Panc1 (cell line): ENCODE measurements around the gene PATJ. TPM values are rescaled to one million over a fixed set of nuclear protein-coding genes. Genes with fewer than 3 reads are reported as not detected.
A peak's percentile ranks its signal among the peaks of the same experiment; 100 is the strongest.

ENCODE experiments used
- ATAC-seq: fragments of 200-7000 bp; cut with Tn5 transposase; 2 replicates; pipeline ENCODE4 v1.9.1; 2020; ENCODE audit warnings: mild to moderate bottlenecking, moderate library complexity
- BruUV-seq: library from RNA; stranded (reverse); fragments of 400-500 nt; replicated peaks from 2 replicates; lab custom pipeline; 2021; lab: Mats Ljungman, UMichigan
- CTCF ChIA-PET: fragments of 300-600 bp; sonication (Branson Sonifier 250); formaldehyde crosslinking; loops from one replicate; lab custom pipeline; 2022; ENCODE audit warnings: antibody characterized with exemption; lab: Charles Lee
- POLR2A ChIA-PET: fragments of 300-600 bp; sonication (Branson Sonifier 250); formaldehyde crosslinking; loops from one replicate; lab custom pipeline; 2022; ENCODE audit warnings: antibody characterized with exemption; lab: Charles Lee
- DNase-seq: peaks from one replicate; pipeline ENCODE4 v3.0.0-alpha.2; 2010; ENCODE audit warnings: low read depth, low spot score
- H3K27ac ChIP-seq: 2 replicates; pipeline ENCODE4 v1.5.1; 2011; ENCODE audit warnings: mild to moderate bottlenecking, low read length, inconsistent platforms
- H3K27me3 ChIP-seq: fragments of 200-500 bp; sonication (Bioruptor generic); 2 replicates; pipeline ENCODE4 v1.6.0; 2014; ENCODE audit warnings: low read length, inconsistent platforms; ENCODE audit not compliant: control insufficient read depth, insufficient read depth
- H3K36me3 ChIP-seq: fragments of 200-500 bp; sonication (Bioruptor generic); 2 replicates; pipeline ENCODE4 v1.5.1; 2014; ENCODE audit warnings: inconsistent platforms, mild to moderate bottlenecking, low read length, moderate library complexity; ENCODE audit not compliant: control insufficient read depth, insufficient read depth
- H3K4me1 ChIP-seq: 2 replicates; pipeline ENCODE4 v1.5.1; 2011; ENCODE audit warnings: inconsistent platforms, mild to moderate bottlenecking, low read length, moderate library complexity; ENCODE audit not compliant: control insufficient read depth, insufficient read depth
- H3K4me3 ChIP-seq, 2 experiments: 2 replicates each; pipeline ENCODE4 v1.5.1; 2011 to 2012; ENCODE audit warnings: low read depth in 2 of 2, low read length in 2 of 2, mild to moderate bottlenecking in 2 of 2, inconsistent platforms in 1 of 2, moderate library complexity in 1 of 2
- H3K9me3 ChIP-seq: fragments of 200-500 bp; sonication (Bioruptor generic); 2 replicates; pipeline ENCODE4 v1.5.1; 2014; ENCODE audit warnings: low read depth, mild to moderate bottlenecking, inconsistent platforms, low read length, moderate library complexity; ENCODE audit not compliant: control insufficient read depth, insufficient read depth
- CTCF ChIP-seq: fragments of 450-650 bp; IDR thresholded peaks from 2 replicates; pipeline ENCODE4 v1.5.1; 2017; ENCODE audit warnings: mild to moderate bottlenecking
- POLR2AphosphoS5 ChIP-seq: IDR thresholded peaks from 2 replicates; pipeline ENCODE4 v1.6.1; 2012; ENCODE audit warnings: mild to moderate bottlenecking, low read depth, low read length, moderate library complexity
- SIN3A ChIP-seq: IDR thresholded peaks from 2 replicates; pipeline ENCODE4 v1.6.1; 2012; ENCODE audit warnings: low read depth, mild to moderate bottlenecking, low read length, moderate library complexity, borderline replicate concordance; ENCODE audit not compliant: insufficient read depth
- TCF7L2 ChIP-seq: IDR thresholded peaks from 2 replicates; pipeline ENCODE4 v1.6.1; 2011; ENCODE audit warnings: mild to moderate bottlenecking, low read depth, low read length, inconsistent platforms
- in situ Hi-C: cut with HindIII; loops from 2 replicates; pipeline ENCODE4 v1.10.0; 2016; ENCODE audit warnings: low sequenced_read_pairs, low pct_unique_long_range_greater_than_20kb
- intact Hi-C: fragments of 100-400 bp; cut with micrococcal nuclease; formaldehyde crosslinking; loops from one replicate; pipeline ENCODE4 v1.10.0; 2022; ENCODE audit not compliant: unreplicated experiment
- total RNA-seq: library from RNA; stranded (reverse); gene quantifications from one replicate; pipeline ENCODE4 v1.2.1, GENCODE V29; 2021; ENCODE audit not compliant: unreplicated experiment
- TF ChIP-seq, protein P1 (sequence below), 2 experiments: IDR thresholded peaks; 2 replicates each; pipeline ENCODE4 v1.6.1; 2011 to 2012; ENCODE audit warnings: low read depth in 2 of 2, control low read depth in 1 of 2, low read length in 1 of 2, mild to moderate bottlenecking in 1 of 2, moderate library complexity in 1 of 2; ENCODE audit not compliant: insufficient read depth in 1 of 2

The PATJ gene
- total RNA-seq, 1 experiment from 2014 or later, result 36.2 TPM

DNA sequence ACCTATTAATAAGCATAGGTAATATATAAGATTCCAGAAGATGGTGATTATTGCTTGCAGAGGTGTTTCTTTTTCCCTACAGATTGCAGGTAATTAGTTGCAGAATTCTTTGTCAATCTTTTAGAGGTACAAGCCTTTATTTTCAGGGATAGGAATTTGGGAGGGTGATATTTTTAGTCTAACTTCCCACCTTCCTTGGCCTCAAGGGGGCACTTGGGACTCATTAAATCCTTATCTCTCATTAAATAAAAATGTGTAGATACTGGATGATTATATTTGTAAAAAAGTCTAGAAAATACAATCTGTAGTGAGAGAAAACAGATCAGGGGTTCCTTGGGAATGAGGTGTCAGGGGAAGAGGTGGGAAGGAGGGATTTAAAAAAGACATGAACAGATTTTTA is 179.2 kb downstream of the PATJ start:
- Histone ChIP-seq H3K9me3 (no peaks in the 10 kb centered on the region), H3K27me3 (no peaks in the 10 kb centered on the region), H3K4me1 (no peaks in the 10 kb centered on the region), H3K27ac (no peak overlapping the region), H3K36me3 (no peaks in the 10 kb centered on the region), H3K4me3 (no peak overlapping the region)
- no peak for TF ChIP-seq POLR2AphosphoS5
- peak; percentile 22; the same call in 1 of the 2 replicates for TF ChIP-seq CTCF
- CTCF ChIA-PET, result no interaction called here
- BruUV-seq, result no TSS peak
- POLR2A ChIA-PET, result no interaction called here
- intact Hi-C loops (no loop called here), in situ Hi-C loops (no loop called here)
- ATAC-seq (no peak), DNase-seq (no peak)

DNA sequence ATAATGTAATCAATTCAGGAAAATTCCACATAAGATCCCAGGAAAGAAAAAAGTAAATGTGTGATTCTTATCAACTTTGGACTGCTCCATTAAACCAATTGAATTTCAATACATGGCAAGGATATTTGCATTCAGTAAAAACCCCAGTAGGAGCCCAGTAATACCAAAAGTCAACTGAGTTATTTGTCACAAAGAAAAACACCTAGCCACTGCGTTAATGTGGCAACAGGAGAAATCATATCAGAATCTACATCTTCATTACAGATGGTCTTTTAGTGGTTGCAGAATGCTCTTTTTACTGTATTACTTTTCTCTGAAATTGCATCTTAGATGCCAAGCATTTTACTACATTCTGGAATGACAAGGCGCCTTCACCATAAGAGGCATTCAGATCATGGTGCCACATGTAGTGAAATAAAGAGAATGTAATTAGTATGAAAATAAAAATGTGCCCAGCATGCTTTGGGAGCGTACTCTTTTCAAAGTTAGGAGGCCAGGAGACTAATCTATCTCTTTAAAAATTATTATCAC is 180.7 kb downstream of the PATJ start:
- ATAC-seq, result no peak
- no peak for DNase-seq
- no peak overlapping the region for H3K4me3 ChIP-seq
- H3K9me3 ChIP-seq, result no peaks in the 10 kb centered on the region
- H3K27ac ChIP-seq, result no peak overlapping the region
- no peaks in the 10 kb centered on the region for H3K36me3 ChIP-seq
- H3K27me3 ChIP-seq, result no peaks in the 10 kb centered on the region
- in situ Hi-C loops (no loop called here), intact Hi-C loops (no loop called here)
- BruUV-seq, result TSS peak; percentile 20
- ChIA-PET CTCF (no interaction called here), POLR2A (no interaction called here)
- no peaks in the 10 kb centered on the region for H3K4me1 ChIP-seq
- TF ChIP-seq, protein P1, sequence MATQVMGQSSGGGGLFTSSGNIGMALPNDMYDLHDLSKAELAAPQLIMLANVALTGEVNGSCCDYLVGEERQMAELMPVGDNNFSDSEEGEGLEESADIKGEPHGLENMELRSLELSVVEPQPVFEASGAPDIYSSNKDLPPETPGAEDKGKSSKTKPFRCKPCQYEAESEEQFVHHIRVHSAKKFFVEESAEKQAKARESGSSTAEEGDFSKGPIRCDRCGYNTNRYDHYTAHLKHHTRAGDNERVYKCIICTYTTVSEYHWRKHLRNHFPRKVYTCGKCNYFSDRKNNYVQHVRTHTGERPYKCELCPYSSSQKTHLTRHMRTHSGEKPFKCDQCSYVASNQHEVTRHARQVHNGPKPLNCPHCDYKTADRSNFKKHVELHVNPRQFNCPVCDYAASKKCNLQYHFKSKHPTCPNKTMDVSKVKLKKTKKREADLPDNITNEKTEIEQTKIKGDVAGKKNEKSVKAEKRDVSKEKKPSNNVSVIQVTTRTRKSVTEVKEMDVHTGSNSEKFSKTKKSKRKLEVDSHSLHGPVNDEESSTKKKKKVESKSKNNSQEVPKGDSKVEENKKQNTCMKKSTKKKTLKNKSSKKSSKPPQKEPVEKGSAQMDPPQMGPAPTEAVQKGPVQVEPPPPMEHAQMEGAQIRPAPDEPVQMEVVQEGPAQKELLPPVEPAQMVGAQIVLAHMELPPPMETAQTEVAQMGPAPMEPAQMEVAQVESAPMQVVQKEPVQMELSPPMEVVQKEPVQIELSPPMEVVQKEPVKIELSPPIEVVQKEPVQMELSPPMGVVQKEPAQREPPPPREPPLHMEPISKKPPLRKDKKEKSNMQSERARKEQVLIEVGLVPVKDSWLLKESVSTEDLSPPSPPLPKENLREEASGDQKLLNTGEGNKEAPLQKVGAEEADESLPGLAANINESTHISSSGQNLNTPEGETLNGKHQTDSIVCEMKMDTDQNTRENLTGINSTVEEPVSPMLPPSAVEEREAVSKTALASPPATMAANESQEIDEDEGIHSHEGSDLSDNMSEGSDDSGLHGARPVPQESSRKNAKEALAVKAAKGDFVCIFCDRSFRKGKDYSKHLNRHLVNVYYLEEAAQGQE (IDR thresholded peaks at IDR 0.05; ENCODE audit: insufficient read depth in 1 of 2, low read depth in 2 of 2, low read length in 1 of 2), result no peak
- no peak for TF ChIP-seq CTCF
- no peak for TF ChIP-seq TCF7L2
- no peak for TF ChIP-seq SIN3A
- TF ChIP-seq POLR2AphosphoS5, result no peak
